ENCODE results near the gene NTRK3. TPM values are rescaled to one million over a fixed set of nuclear protein-coding genes. Genes with fewer than 3 reads are reported as not detected.

NTRK3 gene
- total RNA-seq, 1 experiment from 2014 or later, result not detected

DNA sequence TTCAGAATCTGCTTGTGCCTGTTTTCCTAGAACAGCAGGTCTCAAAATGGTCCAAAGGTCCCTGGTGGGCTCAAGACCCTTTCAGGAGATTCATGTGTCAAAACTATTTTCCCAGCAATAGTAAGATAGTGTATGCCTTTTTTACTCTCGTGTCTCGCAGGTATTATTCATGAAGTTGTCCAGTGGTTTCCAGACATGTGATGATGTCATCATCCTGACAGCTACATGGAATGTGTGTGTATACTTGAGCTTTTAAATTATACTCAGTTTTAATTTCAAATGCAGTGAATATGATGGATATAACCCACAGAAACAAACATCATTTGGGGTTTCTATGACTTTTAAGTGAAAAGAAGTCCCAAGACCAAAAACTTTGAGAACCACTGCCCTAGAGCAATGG, 288.6 kb downstream of the NTRK3 start:
- DNase-seq (ENCODE audit: unreplicated experiment), result no peak
- no peaks in the 10 kb centered on the region for H3K36me3 Mint-ChIP-seq (ENCODE audit: insufficient read depth, unreplicated experiment)
- ChIA-PET POLR2A (no interaction called here), CTCF (no interaction called here)
- TF ChIP-seq, protein P1, sequence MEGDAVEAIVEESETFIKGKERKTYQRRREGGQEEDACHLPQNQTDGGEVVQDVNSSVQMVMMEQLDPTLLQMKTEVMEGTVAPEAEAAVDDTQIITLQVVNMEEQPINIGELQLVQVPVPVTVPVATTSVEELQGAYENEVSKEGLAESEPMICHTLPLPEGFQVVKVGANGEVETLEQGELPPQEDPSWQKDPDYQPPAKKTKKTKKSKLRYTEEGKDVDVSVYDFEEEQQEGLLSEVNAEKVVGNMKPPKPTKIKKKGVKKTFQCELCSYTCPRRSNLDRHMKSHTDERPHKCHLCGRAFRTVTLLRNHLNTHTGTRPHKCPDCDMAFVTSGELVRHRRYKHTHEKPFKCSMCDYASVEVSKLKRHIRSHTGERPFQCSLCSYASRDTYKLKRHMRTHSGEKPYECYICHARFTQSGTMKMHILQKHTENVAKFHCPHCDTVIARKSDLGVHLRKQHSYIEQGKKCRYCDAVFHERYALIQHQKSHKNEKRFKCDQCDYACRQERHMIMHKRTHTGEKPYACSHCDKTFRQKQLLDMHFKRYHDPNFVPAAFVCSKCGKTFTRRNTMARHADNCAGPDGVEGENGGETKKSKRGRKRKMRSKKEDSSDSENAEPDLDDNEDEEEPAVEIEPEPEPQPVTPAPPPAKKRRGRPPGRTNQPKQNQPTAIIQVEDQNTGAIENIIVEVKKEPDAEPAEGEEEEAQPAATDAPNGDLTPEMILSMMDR (IDR thresholded peaks at IDR 0.05; ENCODE audit: unreplicated experiment), result no peak
- intact Hi-C loops (cut with micrococcal nuclease), result no loop called here
- no peak overlapping the region for H3K4me3 Mint-ChIP-seq (ENCODE audit: unreplicated experiment)
- peaks cover 21% of the 10 kb centered on the region for H3K9me3 Mint-ChIP-seq (ENCODE audit: unreplicated experiment)
- BruUV-seq (replicated peaks), result no TSS peak
- H3K4me1 Mint-ChIP-seq (ENCODE audit: insufficient read depth, unreplicated experiment), result no peaks in the 10 kb centered on the region
- no peaks in the 10 kb centered on the region for H3K27me3 Mint-ChIP-seq (ENCODE audit: insufficient read depth, unreplicated experiment)
- no peak overlapping the region for H3K27ac Mint-ChIP-seq (ENCODE audit: low read depth, unreplicated experiment)

DNA sequence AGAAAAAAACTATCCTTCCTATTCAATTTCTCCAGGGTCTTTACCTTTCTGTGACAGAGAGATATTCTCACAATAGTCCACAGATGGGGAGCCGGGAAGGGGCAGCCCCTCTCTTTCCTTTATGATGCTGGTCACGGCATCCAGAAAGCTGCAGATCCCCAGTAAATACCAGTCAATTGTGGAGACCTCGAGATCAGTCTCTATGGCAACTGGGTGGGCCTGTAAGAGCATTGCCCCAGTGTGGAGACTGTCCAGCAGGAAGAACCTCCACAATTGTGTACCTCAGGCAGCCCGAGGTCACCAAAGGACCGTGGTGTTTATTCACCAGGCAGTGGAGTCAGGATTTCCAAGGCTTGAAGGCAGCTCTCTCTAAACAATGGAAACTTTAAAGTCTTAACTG, 291.2 kb downstream of the NTRK3 start:
- CTCF ChIA-PET, result interaction anchor here (1.4 kb wide), 1 partner anchor 17 kb away, joined by 3 read pairs; no protein-coding TSS in a partner anchor
- no TSS peak for BruUV-seq (replicated peaks)

DNA sequence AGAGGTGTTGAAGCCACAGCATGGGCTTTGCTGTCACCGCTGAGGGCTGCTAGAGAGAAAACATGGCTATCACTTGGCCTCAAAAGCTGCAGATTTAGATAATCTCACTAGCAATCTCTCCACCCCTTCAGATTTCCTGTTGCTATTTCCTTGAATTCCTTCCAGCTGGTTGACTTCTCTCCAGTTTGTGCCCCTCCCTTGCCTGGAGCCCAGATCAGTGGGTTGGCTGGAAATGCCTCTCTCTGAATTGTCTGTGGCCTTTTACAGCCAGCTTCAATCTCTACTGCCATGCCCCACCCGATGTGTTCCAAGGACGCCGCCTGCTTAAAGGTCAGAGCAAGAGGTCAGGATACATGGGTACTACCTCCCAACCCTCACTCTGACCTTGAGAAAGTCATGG, 294.1 kb downstream of the NTRK3 start:
- intact Hi-C loops (cut with micrococcal nuclease), result no loop called here
- Mint-ChIP-seq H3K27ac (ENCODE audit: low read depth, unreplicated experiment) (no peak overlapping the region), H3K36me3 (ENCODE audit: insufficient read depth, unreplicated experiment) (no peaks in the 10 kb centered on the region), H3K27me3 (ENCODE audit: insufficient read depth, unreplicated experiment) (no peaks in the 10 kb centered on the region), H3K4me3 (ENCODE audit: unreplicated experiment) (no peak overlapping the region), H3K4me1 (ENCODE audit: insufficient read depth, unreplicated experiment) (no peaks in the 10 kb centered on the region), H3K9me3 (ENCODE audit: unreplicated experiment) (peaks cover 38% of the 10 kb centered on the region)
- CTCF ChIA-PET, result interaction anchor here (0.7 to 1.1 kb wide), 2 partner anchors 20 to 1038 kb away, joined by 3 read pairs; no protein-coding TSS in a partner anchor
- DNase-seq (ENCODE audit: unreplicated experiment), result no peak
- TF ChIP-seq, protein P1 (IDR thresholded peaks at IDR 0.05; ENCODE audit: unreplicated experiment), result no peak
- POLR2A ChIA-PET, result no interaction called here
- no TSS peak for BruUV-seq (replicated peaks)

More for the DNA sequence above, 291.2 kb downstream of the NTRK3 start:
- Mint-ChIP-seq H3K4me3 (ENCODE audit: unreplicated experiment) (no peak overlapping the region), H3K4me1 (ENCODE audit: insufficient read depth, unreplicated experiment) (no peaks in the 10 kb centered on the region), H3K27ac (ENCODE audit: low read depth, unreplicated experiment) (no peak overlapping the region), H3K36me3 (ENCODE audit: insufficient read depth, unreplicated experiment) (no peaks in the 10 kb centered on the region), H3K27me3 (ENCODE audit: insufficient read depth, unreplicated experiment) (no peaks in the 10 kb centered on the region), H3K9me3 (ENCODE audit: unreplicated experiment) (peaks cover 38% of the 10 kb centered on the region)
- TF ChIP-seq, protein P1 (IDR thresholded peaks at IDR 0.05; ENCODE audit: unreplicated experiment), result no peak
- POLR2A ChIA-PET, result no interaction called here
- no peak for DNase-seq (ENCODE audit: unreplicated experiment)
- intact Hi-C loops (cut with micrococcal nuclease), result no loop called here

DNA sequence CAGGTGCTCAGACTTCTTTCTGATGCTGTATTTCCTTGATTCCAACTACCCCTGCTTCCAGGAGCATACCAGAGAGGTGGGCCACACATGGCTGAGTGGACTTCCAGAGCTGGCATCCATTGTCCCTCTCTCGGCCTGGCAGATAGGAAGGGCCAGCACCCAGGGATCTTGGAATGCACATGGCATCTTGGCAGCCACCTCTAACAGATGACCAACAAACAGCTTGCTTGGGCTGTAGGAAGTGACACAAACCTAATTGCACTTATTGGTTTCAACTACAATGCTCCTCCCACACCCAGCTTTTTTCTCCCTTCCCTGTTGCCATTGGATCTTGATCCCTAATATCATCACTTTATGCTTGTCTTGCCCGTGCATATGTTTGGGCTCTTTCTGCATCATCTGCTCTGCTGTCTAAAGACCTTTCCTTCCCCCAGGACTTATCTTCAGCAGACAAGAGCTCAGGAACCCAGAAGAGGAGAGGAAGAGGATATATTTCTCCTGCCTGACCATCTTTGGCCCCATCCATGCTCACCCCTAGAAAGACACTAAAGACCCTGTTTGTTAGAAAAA, 294.6 kb downstream of the NTRK3 start:
- TF ChIP-seq, protein P1 (IDR thresholded peaks at IDR 0.05; ENCODE audit: unreplicated experiment), result no peak
- intact Hi-C loops (cut with micrococcal nuclease), result no loop called here
- DNase-seq (ENCODE audit: unreplicated experiment), result no peak
- Mint-ChIP-seq H3K27ac (ENCODE audit: low read depth, unreplicated experiment) (no peak overlapping the region), H3K4me1 (ENCODE audit: insufficient read depth, unreplicated experiment) (no peaks in the 10 kb centered on the region), H3K27me3 (ENCODE audit: insufficient read depth, unreplicated experiment) (no peaks in the 10 kb centered on the region), H3K36me3 (ENCODE audit: insufficient read depth, unreplicated experiment) (no peaks in the 10 kb centered on the region), H3K9me3 (ENCODE audit: unreplicated experiment) (peaks cover 38% of the 10 kb centered on the region), H3K4me3 (ENCODE audit: unreplicated experiment) (no peak overlapping the region)
- BruUV-seq (replicated peaks), result no TSS peak
- POLR2A ChIA-PET, result no interaction called here
- CTCF ChIA-PET, result interaction anchor here (0.6 to 0.7 kb wide), 3 partner anchors 20 to 674 kb away, joined by 3 read pairs; no protein-coding TSS in a partner anchor

Measured in MCF 10A (cell line).